Endodermal cell (in vitro differentiated cells): ENCODE results near the gene USP9X. TPM values are rescaled to one million over a fixed set of nuclear protein-coding genes. Genes with fewer than 3 reads are reported as not detected.

ENCODE experiments used
- DNase-seq: peaks from one replicate; pipeline ENCODE4 v3.0.0-alpha.2; 2017
- H3K27ac ChIP-seq: 2 replicates; pipeline ENCODE4 v1.5.1; 2013; ENCODE audit warnings: mild to moderate bottlenecking, low read depth, low read length, moderate library complexity
- H3K27me3 ChIP-seq: 2 replicates; pipeline ENCODE4 v1.6.1; 2013; ENCODE audit warnings: mild to moderate bottlenecking, low read length, moderate library complexity; ENCODE audit not compliant: insufficient read depth, control insufficient read depth, poor library complexity, severe bottlenecking
- H3K36me3 ChIP-seq: 2 replicates; pipeline ENCODE4 v1.7.0; 2013; ENCODE audit warnings: mild to moderate bottlenecking, low read length, moderate library complexity; ENCODE audit not compliant: control insufficient read depth, insufficient read depth
- H3K4me1 ChIP-seq: one replicate; pipeline ENCODE4 v1.7.0; 2013; ENCODE audit warnings: low read length; ENCODE audit not compliant: control insufficient read depth, insufficient read depth
- H3K4me3 ChIP-seq: 2 replicates; pipeline ENCODE4 v1.5.1; 2013; ENCODE audit warnings: mild to moderate bottlenecking, low read length, moderate library complexity
- H3K9ac ChIP-seq: 2 replicates; pipeline ENCODE4 v1.6.1; 2013; ENCODE audit warnings: mild to moderate bottlenecking, low read length, moderate library complexity; ENCODE audit not compliant: poor library complexity, severe bottlenecking; ENCODE audit errors: extremely low read depth
- H3K9me3 ChIP-seq: 2 replicates; pipeline ENCODE4 v1.6.1; 2013; ENCODE audit warnings: mild to moderate bottlenecking, low read length, moderate library complexity; ENCODE audit not compliant: control insufficient read depth
- H3K27ac Mint-ChIP-seq: 2 replicates; pipeline ENCODE4 v1.8.0; 2020; ENCODE audit warnings: mixed read lengths
- H3K27me3 Mint-ChIP-seq: 2 replicates; pipeline ENCODE4 v1.8.0; 2021; ENCODE audit warnings: mild to moderate bottlenecking, mixed read lengths; ENCODE audit not compliant: insufficient read depth
- H3K36me3 Mint-ChIP-seq: 2 replicates; pipeline ENCODE4 v1.8.0; 2020; ENCODE audit warnings: low read depth, mixed read lengths
- H3K4me1 Mint-ChIP-seq: 2 replicates; pipeline ENCODE4 v1.8.0; 2020; ENCODE audit warnings: mixed read lengths
- H3K4me3 Mint-ChIP-seq: 2 replicates; pipeline ENCODE4 v1.8.0; 2020; ENCODE audit warnings: mild to moderate bottlenecking, moderate library complexity, mixed read lengths
- H3K9me3 Mint-ChIP-seq: 2 replicates; pipeline ENCODE4 v1.8.0; 2020; ENCODE audit warnings: mild to moderate bottlenecking, mixed read lengths
- CTCF ChIP-seq: fragments of 200-600 bp; sonication (generic); conservative IDR thresholded peaks from 2 replicates; pipeline ENCODE4 v1.5.0; 2021; ENCODE audit warnings: antibody characterized with exemption, mild to moderate bottlenecking
- WGBS, 2 experiments: methylation state at CpG; one replicate each; pipeline versions ENCODE4 v1.1.5 to v1.1.7; 2013; ENCODE audit warnings: missing lambda C conversion rate in 2 of 2, mixed read lengths in 1 of 2; ENCODE audit not compliant: insufficient coverage in 1 of 2, insufficient read length in 1 of 2; 5-methylcytosine and 5-hydroxymethylcytosine counted together
- total RNA-seq, 2 donors: library from RNA; stranded (reverse); fragmentation: NEBNext Ultra II Directional in 1 of 2; extraction: Animal tissue kit (Norgen Biotek cat#: 25700) in 1 of 2; gene quantifications; 2 replicates in 1 of 2; 3 replicates in 1 of 2; pipeline ENCODE4 v1.2.1, GENCODE V29; 2021

The USP9X gene
- total RNA-seq, 2 donors from 2014 or later: 88.1 to 128 TPM

GRCh38 chrX:41121766-41122165, 36.5 kb downstream of the USP9X start:
- no peak for DNase-seq
- Mint-ChIP-seq H3K4me1 (peaks cover 17% of the 10 kb centered on the region), H3K27ac (no peak overlapping the region), H3K9me3 (peaks cover 30% of the 10 kb centered on the region), H3K27me3 (no peaks in the 10 kb centered on the region), H3K36me3 (peaks cover 36% of the 10 kb centered on the region), H3K4me3 (no peak overlapping the region)
- Histone ChIP-seq H3K27ac (no peak overlapping the region), H3K9ac (no peak overlapping the region), H3K4me3 (no peak overlapping the region), H3K27me3 (no peaks in the 10 kb centered on the region), H3K4me1 (no peaks in the 10 kb centered on the region), H3K9me3 (no peaks in the 10 kb centered on the region), H3K36me3 (peaks cover 19% of the 10 kb centered on the region)
- 100% methylated on average over 1 of the region's 1 CpG; no CpG with 5 or more reads in 1 of the 2 experiments for WGBS, 2 experiments
- no peak for TF ChIP-seq CTCF

- 96 to 100% methylated on average over 1 to 2 of the region's 7 CpGs for WGBS, 2 experiments
- Histone ChIP-seq H3K9me3 (no peaks in the 10 kb centered on the region), H3K4me3 (no peak overlapping the region), H3K9ac (no peak overlapping the region), H3K27ac (no peak overlapping the region), H3K36me3 (peaks cover 22% of the 10 kb centered on the region), H3K27me3 (no peaks in the 10 kb centered on the region), H3K4me1 (no peaks in the 10 kb centered on the region)
- no peaks in the 10 kb centered on the region for H3K27me3 Mint-ChIP-seq
- H3K4me3 Mint-ChIP-seq: no peak overlapping the region
- no peak for DNase-seq
- H3K4me1 Mint-ChIP-seq: peaks cover 12% of the 10 kb centered on the region
- H3K27ac Mint-ChIP-seq: no peak overlapping the region
- TF ChIP-seq CTCF: no peak
- H3K9me3 Mint-ChIP-seq: peaks cover 30% of the 10 kb centered on the region
- peaks cover 37% of the 10 kb centered on the region for H3K36me3 Mint-ChIP-seq
Measured at GRCh38 chrX:41122664-41123257, 37.5 kb downstream of the USP9X start.

- Histone ChIP-seq H3K4me3 (no peak overlapping the region), H3K9ac (no peak overlapping the region), H3K4me1 (no peaks in the 10 kb centered on the region), H3K27me3 (no peaks in the 10 kb centered on the region), H3K36me3 (peaks cover 46% of the 10 kb centered on the region), H3K9me3 (no peaks in the 10 kb centered on the region), H3K27ac (no peak overlapping the region)
- no peaks in the 10 kb centered on the region for H3K27me3 Mint-ChIP-seq
- no peak for TF ChIP-seq CTCF
- H3K27ac Mint-ChIP-seq: no peak overlapping the region
- peaks cover 47% of the 10 kb centered on the region for H3K36me3 Mint-ChIP-seq
- DNase-seq: no peak
- peaks cover 10% of the 10 kb centered on the region for H3K9me3 Mint-ChIP-seq
- no peaks in the 10 kb centered on the region for H3K4me1 Mint-ChIP-seq
- WGBS, 2 experiments: 100% methylated on average over 2 of the region's 6 CpGs; no CpG with 5 or more reads in 1 of the 2 experiments
- no peak overlapping the region for H3K4me3 Mint-ChIP-seq
Measured at GRCh38 chrX:41127477-41128192, 42.4 kb downstream of the USP9X start.
